IPS DF 19.7 (cell line): ENCODE measurements around the gene APBB2.

ENCODE experiments used
- DNase-seq: peaks from one replicate; pipeline ENCODE4 v3.0.0-alpha.2; 2013; ENCODE audit warnings: low read depth, low spot score

APBB2 gene

GRCh38 chr4:41189666-41190065, 24.7 kb downstream of the APBB2 start:
- no peak for DNase-seq

GRCh38 chr4:41189076-41189475, 25.3 kb downstream of the APBB2 start:
- no peak for DNase-seq

GRCh38 chr4:41185614-41186592, 28.4 kb downstream of the APBB2 start:
- DNase-seq: no peak

GRCh38 chr4:41184009-41184408, 30.3 kb downstream of the APBB2 start:
- no peak for DNase-seq

GRCh38 chr4:41183021-41183553, 31.3 kb downstream of the APBB2 start:
- no peak for DNase-seq

- DNase-seq: no peak
These were observed 33.3 kb downstream of the APBB2 start for GRCh38 chr4:41181037-41181436.

- no peak for DNase-seq
These were observed 34.7 kb downstream of the APBB2 start for GRCh38 chr4:41179498-41180195.

GRCh38 chr4:41178372-41179370, 35.7 kb downstream of the APBB2 start:
- no peak for DNase-seq

GRCh38 chr4:41177016-41177415, 37.3 kb downstream of the APBB2 start:
- no peak for DNase-seq

GRCh38 chr4:41176340-41176739, 38.0 kb downstream of the APBB2 start:
- DNase-seq: no peak

GRCh38 chr4:41175794-41176193, 38.5 kb downstream of the APBB2 start:
- DNase-seq: no peak

- no peak for DNase-seq
These were observed 39.9 kb downstream of the APBB2 start for GRCh38 chr4:41174444-41174843.

GRCh38 chr4:41172786-41173185, 41.6 kb downstream of the APBB2 start:
- no peak for DNase-seq

GRCh38 chr4:41169256-41169800, 45.0 kb downstream of the APBB2 start:
- no peak for DNase-seq

- DNase-seq: no peak
These were observed 47.2 kb downstream of the APBB2 start for GRCh38 chr4:41167191-41167590.

- no peak for DNase-seq
These were observed 49.9 kb downstream of the APBB2 start for GRCh38 chr4:41164405-41164804.

- DNase-seq: no peak
These were observed 53.0 kb downstream of the APBB2 start for GRCh38 chr4:41161355-41161754.

- DNase-seq: no peak
These were observed 53.5 kb downstream of the APBB2 start for GRCh38 chr4:41160856-41161255.

- no peak for DNase-seq
These were observed 54.1 kb downstream of the APBB2 start for GRCh38 chr4:41160012-41160789.

- DNase-seq: no peak
These were observed 55.6 kb downstream of the APBB2 start for GRCh38 chr4:41158756-41159155.
